Esophagus (tissue), 2 donors: ENCODE measurements around the gene GCSAM. TPM values are rescaled to one million over a fixed set of nuclear protein-coding genes. Genes with fewer than 3 reads are reported as not detected.

Experiments used
- H3K27ac ChIP-seq, 2 donors: one replicate each; pipeline ENCODE4 v1.5.1; 2013; ENCODE audit warnings: low read depth in 2 of 2, mild to moderate bottlenecking in 2 of 2, inconsistent platforms in 1 of 2, low read length in 1 of 2, moderate library complexity in 1 of 2
- H3K27me3 ChIP-seq, 2 donors: one replicate each; pipeline ENCODE4 v1.6.1; 2013; ENCODE audit warnings: low read length in 2 of 2, control low read depth in 1 of 2, mild to moderate bottlenecking in 1 of 2; ENCODE audit not compliant: insufficient read depth in 2 of 2, control insufficient read depth in 1 of 2
- H3K36me3 ChIP-seq, 2 donors: one replicate each; pipeline ENCODE4 v1.6.1; 2013; ENCODE audit warnings: low read length in 1 of 2; ENCODE audit not compliant: control insufficient read depth in 2 of 2, insufficient read depth in 2 of 2
- H3K4me1 ChIP-seq, 2 donors: one replicate each; pipeline ENCODE4 v1.6.1; 2013; ENCODE audit warnings: low read length in 1 of 2; ENCODE audit not compliant: control insufficient read depth in 2 of 2, insufficient read depth in 2 of 2
- H3K4me3 ChIP-seq, 2 donors: one replicate each; pipeline ENCODE4 v1.5.1; 2013; ENCODE audit warnings: low read length in 2 of 2, mild to moderate bottlenecking in 2 of 2, low read depth in 1 of 2, moderate library complexity in 1 of 2
- H3K9me3 ChIP-seq, 2 donors: one replicate each; pipeline ENCODE4 v1.6.1; 2013; ENCODE audit warnings: mild to moderate bottlenecking in 2 of 2, low read depth in 1 of 2, low read length in 1 of 2, moderate library complexity in 1 of 2; ENCODE audit not compliant: control insufficient read depth in 2 of 2, insufficient read depth in 1 of 2
- WGBS, 2 donors: extraction: QIAGEN DNeasy Blood & Tissue Kit; methylation state at CpG; one replicate each; pipeline ENCODE4 v1.1.7; 2013; 5-methylcytosine and 5-hydroxymethylcytosine counted together
- polyA plus RNA-seq, 2 donors: library from polyadenylated mRNA; stranded (reverse); fragments of 200-250 nt; gene quantifications; one replicate each; pipeline ENCODE4 v1.2.3, GENCODE V29; 2013
- donor health status: healthy with polysubstance abuse.
- donor health status: Bipolar disorder and iron deficiency.

Gene GCSAM
- polyA plus RNA-seq, 2 donors = 0.66 to 0.90 TPM

DNA sequence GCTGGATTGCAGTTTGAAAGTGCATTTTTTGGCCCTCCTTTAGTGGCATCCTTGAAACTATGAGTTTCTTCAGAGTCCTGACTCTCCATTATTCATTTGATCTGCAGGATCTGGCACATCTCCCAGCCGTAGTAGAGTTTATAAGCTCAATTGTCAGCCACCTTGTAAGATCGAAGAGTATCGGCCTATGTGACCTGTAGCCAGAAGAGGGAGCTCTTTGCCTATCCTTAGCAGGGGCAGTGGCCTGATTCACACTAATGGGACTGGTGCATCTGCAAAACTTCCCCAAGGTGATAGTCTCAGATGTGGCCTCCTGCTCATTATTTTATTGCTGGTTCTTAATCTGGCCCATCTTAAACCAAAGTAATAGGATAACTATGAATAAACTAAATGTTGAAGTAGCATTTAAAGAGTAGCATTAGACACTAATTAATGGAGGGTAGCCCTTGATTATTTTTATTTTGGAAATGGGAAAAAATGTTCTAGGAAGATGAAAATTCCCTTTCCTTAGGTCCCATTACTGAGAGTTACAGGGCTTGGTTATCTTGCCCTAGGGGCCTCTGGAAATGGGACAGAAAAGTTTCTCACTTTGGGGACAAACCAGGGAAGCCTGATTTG is 21.2 kb downstream of the GCSAM start:
- Histone ChIP-seq H3K27me3 (no peaks in the 10 kb centered on the region), H3K27ac (no peak overlapping the region), H3K4me1 (no peaks in the 10 kb centered on the region), H3K4me3 (no peak overlapping the region), H3K36me3 (no peaks in the 10 kb centered on the region), H3K9me3 (no peaks in the 10 kb centered on the region)
- WGBS, 2 donors = 24% methylated on average over 3 of the region's 3 CpGs

DNA sequence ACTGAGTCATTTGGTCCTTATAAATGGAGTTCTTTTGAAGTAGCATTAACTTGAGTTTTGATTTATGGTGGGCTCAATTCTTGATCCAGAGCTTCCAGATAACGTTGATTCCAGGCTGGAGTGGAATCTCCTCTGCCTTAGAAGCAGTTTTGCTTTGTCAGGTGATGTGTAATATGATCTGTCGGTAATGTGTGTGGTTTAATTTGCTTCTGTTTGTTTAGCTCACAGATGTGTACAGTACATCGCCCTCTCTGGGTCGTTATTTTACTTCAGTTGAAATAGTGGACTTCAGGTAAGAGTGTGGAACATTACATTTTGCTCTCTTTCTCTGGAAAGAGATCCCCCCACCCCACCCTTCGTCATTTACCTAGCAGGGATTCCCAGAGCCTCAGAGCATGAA is 23.7 kb downstream of the GCSAM start:
- 66% methylated on average over 5 of the region's 5 CpGs for WGBS, 2 donors

DNA sequence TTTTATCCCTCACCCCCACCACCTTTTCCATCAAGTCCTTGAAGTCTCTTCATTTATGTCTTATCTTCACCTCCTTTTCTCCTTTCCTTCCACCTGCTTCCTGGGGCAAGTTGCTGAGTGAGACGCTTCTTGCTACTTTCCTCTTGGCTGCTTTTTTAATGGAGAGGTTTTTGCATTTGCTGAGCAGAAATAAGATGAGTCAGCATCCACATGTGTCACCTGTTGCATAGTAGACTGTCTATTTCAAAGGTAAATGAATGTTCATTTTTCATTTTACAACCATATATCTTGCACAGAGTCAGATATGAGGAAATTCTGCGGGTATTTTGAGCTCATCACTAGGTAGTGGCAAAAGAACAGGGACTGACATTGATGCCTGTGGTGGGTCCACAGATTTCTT is 28.3 kb downstream of the GCSAM start:
- whole genome bisulfite sequencing, 2 donors = 83 to 87% methylated on average over 2 of the region's 2 CpGs
- no peak overlapping the region for H3K27ac ChIP-seq
- no peak overlapping the region for H3K4me3 ChIP-seq
- no peaks in the 10 kb centered on the region for H3K4me1 ChIP-seq
- H3K27me3 ChIP-seq = no peaks in the 10 kb centered on the region
- peaks cover 0 to 3% of the 10 kb centered on the region in 2 donors for H3K36me3 ChIP-seq
- no peaks in the 10 kb centered on the region for H3K9me3 ChIP-seq

More for the DNA sequence above, 23.7 kb downstream of the GCSAM start:
- H3K4me3 ChIP-seq = no peak overlapping the region
- H3K36me3 ChIP-seq = no peaks in the 10 kb centered on the region
- H3K4me1 ChIP-seq = no peaks in the 10 kb centered on the region
- no peaks in the 10 kb centered on the region for H3K27me3 ChIP-seq
- no peaks in the 10 kb centered on the region for H3K9me3 ChIP-seq
- H3K27ac ChIP-seq = no peak overlapping the region

DNA sequence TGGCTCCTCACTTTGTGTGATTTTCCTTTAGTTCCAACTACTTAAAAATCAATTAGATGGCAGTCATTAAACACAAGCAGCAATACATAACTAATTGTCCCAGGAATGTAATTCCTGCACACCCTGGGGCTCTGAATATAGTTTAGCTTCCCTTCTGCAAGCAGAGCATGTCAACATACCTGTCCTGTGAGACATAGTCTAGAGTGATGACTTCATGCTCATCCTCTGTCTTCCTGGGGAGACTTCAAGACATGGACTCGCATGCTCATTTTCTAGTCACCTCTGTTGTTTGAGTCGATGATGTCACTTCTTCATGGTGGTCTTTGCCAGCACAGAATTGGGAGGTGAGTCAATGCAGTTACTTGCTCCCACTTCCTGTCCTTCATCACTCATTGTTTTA is 31.1 kb downstream of the GCSAM start:
- H3K4me1 ChIP-seq = no peaks in the 10 kb centered on the region
- 80 to 91% methylated on average over 2 of the region's 2 CpGs for WGBS, 2 donors
- H3K4me3 ChIP-seq = no peak overlapping the region
- H3K27me3 ChIP-seq = no peaks in the 10 kb centered on the region
- H3K27ac ChIP-seq = no peak overlapping the region
- H3K36me3 ChIP-seq = peaks cover 0 to 3% of the 10 kb centered on the region in 2 donors
- H3K9me3 ChIP-seq = no peaks in the 10 kb centered on the region

DNA sequence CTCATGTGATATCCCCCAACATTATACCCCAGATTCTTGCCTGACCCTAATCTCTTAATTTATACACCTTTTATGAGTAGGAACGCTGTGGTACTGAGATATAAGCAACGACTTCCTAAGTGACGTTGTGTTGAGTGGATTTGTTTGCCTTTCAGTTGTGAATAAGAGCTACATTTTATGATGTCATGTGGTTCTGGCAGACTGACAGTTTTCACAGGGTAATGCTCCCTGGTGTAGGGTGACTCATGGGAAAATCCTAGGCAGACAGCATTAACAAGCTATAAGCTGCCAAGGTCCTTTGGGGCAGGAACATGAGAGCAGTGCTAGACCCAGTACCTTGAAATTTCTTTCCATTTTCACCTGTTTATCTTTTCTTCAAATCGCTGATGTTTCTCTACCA is 35.7 kb downstream of the GCSAM start:
- no peaks in the 10 kb centered on the region for H3K4me1 ChIP-seq
- 18 to 23% methylated on average over 4 of the region's 4 CpGs for WGBS, 2 donors
- H3K27me3 ChIP-seq = no peaks in the 10 kb centered on the region
- H3K4me3 ChIP-seq = no peak overlapping the region
- no peak overlapping the region for H3K27ac ChIP-seq
- no peaks in the 10 kb centered on the region for H3K36me3 ChIP-seq
- H3K9me3 ChIP-seq = no peaks in the 10 kb centered on the region

DNA sequence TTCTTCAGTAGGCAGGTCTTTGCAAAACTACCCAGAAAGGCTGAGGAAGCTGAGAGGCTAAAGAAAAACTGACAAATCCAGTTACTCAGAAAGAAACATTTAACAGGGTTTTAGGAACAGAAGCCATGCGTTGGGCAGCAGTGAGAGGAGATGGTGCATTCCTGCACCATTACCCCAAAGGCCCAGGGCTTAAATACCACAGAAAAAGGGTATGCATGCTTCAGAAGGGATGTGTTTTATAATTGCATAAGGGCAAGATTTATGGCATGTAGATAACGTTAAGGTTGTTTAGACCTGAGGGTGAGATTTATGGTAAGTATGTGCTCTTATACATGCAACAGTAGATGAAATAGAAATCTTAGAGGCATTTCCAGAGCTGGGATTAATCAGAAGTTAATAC is 36.9 kb downstream of the GCSAM start:
- no peaks in the 10 kb centered on the region for H3K36me3 ChIP-seq
- no peaks in the 10 kb centered on the region for H3K9me3 ChIP-seq
- no peaks in the 10 kb centered on the region for H3K27me3 ChIP-seq
- 62 to 71% methylated on average over 2 of the region's 2 CpGs for WGBS, 2 donors
- no peaks in the 10 kb centered on the region for H3K4me1 ChIP-seq
- H3K27ac ChIP-seq = no peak overlapping the region
- no peak overlapping the region for H3K4me3 ChIP-seq

DNA sequence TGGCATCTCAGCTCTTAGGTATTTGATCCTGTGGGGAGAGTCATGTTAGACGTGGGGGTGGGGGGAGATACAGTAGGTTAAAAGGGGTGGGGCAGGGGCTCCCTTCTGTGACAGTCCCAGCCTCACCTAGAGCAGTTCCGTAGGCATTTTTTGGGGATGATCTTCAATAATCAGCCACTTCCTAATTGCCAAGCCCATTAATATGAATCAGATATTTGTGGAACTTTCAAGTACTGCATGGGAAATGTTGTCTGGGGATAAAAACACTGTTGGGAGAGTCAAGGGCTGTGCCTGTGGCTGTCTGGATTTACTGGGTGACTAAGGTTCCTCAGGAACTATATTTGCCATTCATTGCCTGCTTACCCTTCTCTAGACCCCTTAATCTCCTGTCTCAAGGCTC is 37.3 kb downstream of the GCSAM start:
- Histone ChIP-seq H3K4me1 (no peaks in the 10 kb centered on the region), H3K4me3 (no peak overlapping the region), H3K27ac (no peak overlapping the region), H3K36me3 (no peaks in the 10 kb centered on the region), H3K27me3 (no peaks in the 10 kb centered on the region), H3K9me3 (no peaks in the 10 kb centered on the region)
- 36 to 48% methylated on average over 2 of the region's 2 CpGs for WGBS, 2 donors

DNA sequence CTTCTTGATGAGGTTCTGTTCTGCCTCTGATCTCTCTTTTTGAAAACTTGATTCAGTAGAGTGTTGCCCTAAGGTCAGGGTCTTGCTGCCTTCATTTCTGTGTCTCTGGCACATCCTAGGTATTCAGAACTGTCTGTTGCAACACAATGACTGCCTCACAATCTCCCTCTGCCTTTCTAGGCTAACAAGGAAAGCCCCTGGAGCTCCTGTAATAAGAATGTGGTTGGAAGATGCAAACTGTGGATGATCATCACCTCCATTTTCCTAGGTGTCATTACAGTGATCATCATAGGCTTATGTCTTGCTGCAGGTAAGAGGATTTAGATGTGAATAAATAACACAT is 39.9 kb downstream of the GCSAM start:
- Histone ChIP-seq H3K36me3 (no peaks in the 10 kb centered on the region), H3K27me3 (no peaks in the 10 kb centered on the region), H3K4me3 (no peak overlapping the region), H3K27ac (no peak overlapping the region), H3K4me1 (no peaks in the 10 kb centered on the region), H3K9me3 (no peaks in the 10 kb centered on the region)

DNA sequence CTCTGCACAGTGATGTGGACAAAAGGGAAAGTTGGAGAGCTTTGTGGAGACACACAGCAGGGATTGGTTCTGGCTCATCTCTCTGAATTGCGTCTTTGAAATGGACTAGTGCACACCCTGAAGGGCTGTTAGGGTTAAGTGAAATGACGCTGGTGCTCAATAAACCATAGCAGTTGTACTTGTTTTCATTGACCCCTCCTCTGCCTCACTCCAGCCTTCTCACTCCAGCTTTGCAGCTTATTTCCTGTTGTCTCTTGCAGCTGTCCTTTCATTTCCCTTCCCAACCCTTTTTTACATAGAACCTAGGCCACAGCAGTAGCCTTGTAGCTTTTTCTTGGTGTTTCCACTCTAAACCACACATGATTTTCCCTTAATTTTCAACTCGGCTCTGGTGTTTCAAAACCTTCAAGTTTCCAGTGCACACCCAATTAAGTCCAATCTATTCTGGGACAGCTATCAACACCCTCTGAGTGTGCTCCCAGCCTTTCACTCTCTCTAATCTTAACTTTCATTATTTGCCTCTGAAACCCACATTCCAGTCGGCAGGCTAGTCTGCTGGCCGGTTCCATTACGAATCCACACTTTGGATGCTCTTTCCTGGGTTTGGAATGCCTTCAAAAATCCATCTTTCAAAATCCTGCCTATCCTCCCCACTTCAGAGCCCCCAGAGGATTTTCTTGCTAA is 40.4 kb downstream of the GCSAM start:
- Histone ChIP-seq H3K4me1 (no peaks in the 10 kb centered on the region), H3K9me3 (no peaks in the 10 kb centered on the region), H3K27me3 (no peaks in the 10 kb centered on the region), H3K4me3 (no peak overlapping the region), H3K36me3 (no peaks in the 10 kb centered on the region), H3K27ac (no peak overlapping the region)
- 49 to 60% methylated on average over 6 of the region's 6 CpGs for WGBS, 2 donors

DNA sequence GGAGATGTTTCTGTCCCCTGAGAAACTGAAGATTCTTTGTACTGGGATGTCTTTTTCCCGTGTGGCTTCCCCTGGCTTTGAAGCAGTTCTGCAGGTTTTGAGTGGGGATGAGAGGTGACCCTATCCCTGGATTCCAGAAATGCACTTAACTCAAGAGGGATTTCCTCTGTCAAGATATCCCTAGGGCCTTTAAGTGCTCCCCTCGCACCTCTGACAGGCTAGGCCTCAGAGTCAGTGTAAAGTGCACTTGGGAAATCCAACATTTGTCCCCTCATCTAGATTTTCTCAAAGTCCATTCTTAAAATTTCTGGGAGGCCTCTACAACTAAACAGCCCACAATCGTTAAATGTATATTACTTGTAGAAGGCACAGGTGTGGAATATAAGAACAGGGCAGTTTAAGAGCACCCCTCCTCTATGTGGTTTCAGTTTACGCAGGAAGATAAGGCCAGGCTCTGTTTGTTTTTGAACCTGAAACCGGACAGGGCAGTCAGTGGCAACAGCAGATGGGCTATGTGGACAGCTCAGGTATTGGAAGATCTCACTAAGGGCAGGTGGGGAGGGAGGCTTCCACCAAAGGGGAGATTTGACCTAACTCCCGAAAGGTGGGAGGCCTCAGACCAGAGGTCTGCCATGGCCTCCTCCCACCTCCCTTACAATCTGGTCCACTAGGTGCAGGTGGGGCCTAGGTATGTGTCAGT is 42.0 kb downstream of the GCSAM start:
- Histone ChIP-seq H3K36me3 (no peaks in the 10 kb centered on the region), H3K4me1 (peaks cover 0 to under 1% of the 10 kb centered on the region in 2 donors), H3K27me3 (no peaks in the 10 kb centered on the region), H3K4me3 (no peak overlapping the region), H3K27ac (no peak overlapping the region), H3K9me3 (no peaks in the 10 kb centered on the region)
- WGBS, 2 donors = 72 to 88% methylated on average over 6 of the region's 6 CpGs
